OCI-LY3 (cell line): ENCODE measurements around the gene MCRIP2.

Experiments
- EZH2phosphoT487 ChIP-seq: fragments of 200-600 bp; shearing (Covaris generic); IDR thresholded peaks from 2 replicates; pipeline ENCODE4 v1.6.1; 2018; ENCODE audit warnings: antibody characterized with exemption, mixed run types, low read depth
- TF ChIP-seq, protein P1 (sequence below): fragments of 200-600, 300-600 bp; sonication (generic); IDR thresholded peaks from 2 replicates; pipeline ENCODE4 v1.5.1; 2014; ENCODE audit warnings: antibody characterized with exemption, low read length, low read depth

- TF ChIP-seq, protein P1, sequence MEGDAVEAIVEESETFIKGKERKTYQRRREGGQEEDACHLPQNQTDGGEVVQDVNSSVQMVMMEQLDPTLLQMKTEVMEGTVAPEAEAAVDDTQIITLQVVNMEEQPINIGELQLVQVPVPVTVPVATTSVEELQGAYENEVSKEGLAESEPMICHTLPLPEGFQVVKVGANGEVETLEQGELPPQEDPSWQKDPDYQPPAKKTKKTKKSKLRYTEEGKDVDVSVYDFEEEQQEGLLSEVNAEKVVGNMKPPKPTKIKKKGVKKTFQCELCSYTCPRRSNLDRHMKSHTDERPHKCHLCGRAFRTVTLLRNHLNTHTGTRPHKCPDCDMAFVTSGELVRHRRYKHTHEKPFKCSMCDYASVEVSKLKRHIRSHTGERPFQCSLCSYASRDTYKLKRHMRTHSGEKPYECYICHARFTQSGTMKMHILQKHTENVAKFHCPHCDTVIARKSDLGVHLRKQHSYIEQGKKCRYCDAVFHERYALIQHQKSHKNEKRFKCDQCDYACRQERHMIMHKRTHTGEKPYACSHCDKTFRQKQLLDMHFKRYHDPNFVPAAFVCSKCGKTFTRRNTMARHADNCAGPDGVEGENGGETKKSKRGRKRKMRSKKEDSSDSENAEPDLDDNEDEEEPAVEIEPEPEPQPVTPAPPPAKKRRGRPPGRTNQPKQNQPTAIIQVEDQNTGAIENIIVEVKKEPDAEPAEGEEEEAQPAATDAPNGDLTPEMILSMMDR: no peak
- TF ChIP-seq EZH2phosphoT487: no peak
Observed at GRCh38 chr16:678858-679813, 37.5 kb downstream of the MCRIP2 start.
